Smooth muscle cell of the brain vasculature (primary cell): ENCODE data around the gene LILRB4.
"Not testable (repeated sequence)": the region's sequence is repeated elsewhere in the genome, so short reads cannot be mapped to it uniquely, and the experiment has no call there.

Experiments
- DNase-seq: peaks from one replicate; pipeline ENCODE4 v3.0.0-alpha.2; 2012; ENCODE audit warnings: low read depth, low spot score

The LILRB4 gene

DNA sequence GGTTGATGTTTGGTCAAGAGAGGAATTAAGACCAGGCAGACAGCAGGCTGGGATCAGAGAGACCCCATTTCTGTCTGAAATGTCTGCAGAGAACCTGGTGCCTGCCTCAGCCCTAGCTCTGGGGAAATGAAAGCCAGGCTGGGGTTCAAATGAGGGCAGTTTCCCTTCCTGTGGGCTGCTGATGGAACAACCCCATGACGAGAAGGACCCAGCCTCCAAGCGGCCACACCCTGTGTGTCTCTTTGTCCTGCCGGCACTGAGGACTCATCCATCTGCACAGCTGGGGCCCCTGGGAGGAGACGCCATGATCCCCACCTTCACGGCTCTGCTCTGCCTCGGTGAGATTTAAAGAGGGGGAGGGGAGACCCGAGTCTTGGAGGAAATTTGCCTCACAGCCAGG lies at the start of gene LILRB4:
Gene LILRB4 (plus strand): TSS at position 256 of the 400 bp plus-strand sequence. CDS start 49 bp downstream, at position 305.
- no peak for DNase-seq

DNA sequence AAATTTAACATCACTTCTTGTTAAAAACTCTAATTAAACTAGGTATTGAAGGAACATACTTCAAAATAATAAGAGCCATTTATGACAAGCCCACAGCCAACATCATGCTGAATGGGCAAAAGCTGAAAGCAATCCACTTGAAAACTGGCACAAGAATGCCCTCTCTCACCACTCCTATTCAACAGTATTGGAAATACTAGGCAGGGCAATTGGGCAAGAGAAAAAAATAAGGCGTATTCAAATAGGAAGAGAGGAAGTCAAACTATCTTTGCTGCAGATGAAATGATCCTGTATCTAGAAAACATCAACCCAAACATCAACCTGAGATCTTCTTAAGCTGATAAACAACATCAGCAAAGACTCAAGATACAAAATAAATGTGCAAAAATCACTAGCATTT lies 48.1 kb upstream of the LILRB4 start:
- DNase-seq: no peak

- DNase-seq: no peak
Measured at GRCh38 chr19:54616057-54616456, 46.7 kb upstream of the LILRB4 start.

DNA sequence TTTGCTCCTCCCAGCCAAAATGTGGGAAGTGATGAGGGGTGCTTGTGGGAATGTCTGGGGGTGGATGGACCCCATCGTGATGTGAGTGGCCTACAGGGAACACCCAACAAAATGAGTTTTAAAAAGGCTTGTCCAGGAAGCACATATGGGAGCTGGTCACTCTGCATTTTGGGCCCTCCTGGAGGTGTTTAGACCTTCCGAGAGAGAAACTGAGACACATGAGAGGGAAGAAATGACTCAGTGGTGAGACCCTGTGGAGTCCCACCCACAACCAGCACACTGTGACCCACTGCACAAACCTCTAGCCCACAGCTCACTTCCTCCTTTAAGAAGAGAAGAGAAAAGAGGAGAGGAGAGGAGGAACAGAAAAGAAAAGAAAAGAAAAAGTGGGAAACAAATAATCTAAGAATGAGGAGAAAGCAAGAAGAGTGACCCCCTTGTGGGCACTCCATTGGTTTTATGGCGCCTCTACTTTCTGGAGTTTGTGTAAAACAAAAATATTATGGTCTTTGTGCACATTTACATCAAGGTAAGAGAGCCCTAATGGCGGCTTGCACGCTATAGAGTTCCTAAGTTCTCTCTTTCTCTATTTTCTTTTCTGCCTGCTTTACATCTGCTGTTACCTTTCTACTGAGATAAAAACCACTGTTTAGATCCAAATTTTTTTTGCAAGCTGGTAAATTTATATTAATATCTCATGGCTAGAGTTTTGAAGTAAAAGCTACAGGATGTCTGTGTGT lies 45.8 kb upstream of the LILRB4 start:
- DNase-seq: no peak

- no peak for DNase-seq
Measured at GRCh38 chr19:54620464-54620863, 42.3 kb upstream of the LILRB4 start.

DNA sequence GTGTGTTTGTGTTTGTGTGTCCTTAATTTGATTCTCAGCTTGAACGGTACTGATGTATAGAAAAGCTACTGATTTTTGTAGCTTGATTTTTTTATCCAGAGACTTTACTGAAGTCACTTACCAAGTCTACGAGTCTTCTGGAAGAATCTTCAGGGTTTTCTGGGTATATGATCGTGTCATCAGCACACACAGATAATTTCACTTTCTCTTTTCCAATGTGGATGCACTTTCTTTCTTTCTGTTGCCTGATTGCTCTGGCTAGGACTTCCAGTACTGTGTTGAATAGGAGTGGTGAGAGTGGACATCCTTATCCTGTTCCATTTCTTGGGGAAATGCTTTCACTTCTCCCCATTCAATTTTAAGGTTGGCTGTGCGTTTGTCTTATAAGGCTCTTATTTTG lies 40.4 kb upstream of the LILRB4 start:
- DNase-seq: no peak

GRCh38 chr19:54624234-54624633 lies 38.6 kb upstream of the LILRB4 start:
- DNase-seq: not testable (repeated sequence)

GRCh38 chr19:54624934-54625730 lies 37.7 kb upstream of the LILRB4 start:
- DNase-seq: not testable (repeated sequence)

GRCh38 chr19:54626757-54627156 lies 36.0 kb upstream of the LILRB4 start:
- no peak for DNase-seq

- not testable (repeated sequence) for DNase-seq
Measured at GRCh38 chr19:54627912-54628311, 34.9 kb upstream of the LILRB4 start.

- DNase-seq: not testable (repeated sequence)
Measured at GRCh38 chr19:54630262-54630661, 32.5 kb upstream of the LILRB4 start, which contains the start of gene LILRB1. Gene LILRB1 (plus strand): TSS chr19:54630484. CDS start chr19:54631074, 590 bp downstream.

GRCh38 chr19:54630782-54631181 lies 32.0 kb upstream of the LILRB4 start:
- DNase-seq: no peak

GRCh38 chr19:54631489-54632337 lies 31.1 kb upstream of the LILRB4 start:
- not testable (repeated sequence) for DNase-seq

- not testable (repeated sequence) for DNase-seq
Measured at GRCh38 chr19:54632517-54632916, 30.3 kb upstream of the LILRB4 start.

DNA sequence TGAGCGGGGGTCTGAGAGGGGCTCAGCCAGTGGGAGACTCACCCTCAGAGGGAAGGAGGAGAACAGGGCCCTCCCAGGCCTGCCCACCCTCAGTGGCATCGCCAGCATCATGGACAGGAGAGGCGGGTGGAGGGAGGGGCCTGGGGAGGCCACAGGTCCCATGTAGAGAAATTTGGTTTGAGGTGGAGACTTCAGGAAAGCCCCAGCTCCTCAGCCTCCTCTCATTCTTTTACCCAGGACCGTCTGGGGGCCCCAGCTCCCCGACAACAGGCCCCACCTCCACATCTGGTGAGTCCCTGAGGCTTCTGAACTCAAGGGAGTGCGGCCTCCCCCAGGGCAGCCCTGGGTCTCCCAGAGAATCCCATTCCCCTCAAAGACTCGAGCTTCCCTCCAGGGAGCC lies 29.4 kb upstream of the LILRB4 start:
- no peak for DNase-seq

- DNase-seq: not testable (repeated sequence)
Measured at GRCh38 chr19:54636081-54636480, 26.7 kb upstream of the LILRB4 start.

GRCh38 chr19:54638683-54639082 lies 24.1 kb upstream of the LILRB4 start:
- no peak for DNase-seq

GRCh38 chr19:54642953-54643352 lies 19.8 kb upstream of the LILRB4 start:
- not testable (repeated sequence) for DNase-seq

GRCh38 chr19:54643583-54643982 lies 19.2 kb upstream of the LILRB4 start:
- not testable (repeated sequence) for DNase-seq

DNA sequence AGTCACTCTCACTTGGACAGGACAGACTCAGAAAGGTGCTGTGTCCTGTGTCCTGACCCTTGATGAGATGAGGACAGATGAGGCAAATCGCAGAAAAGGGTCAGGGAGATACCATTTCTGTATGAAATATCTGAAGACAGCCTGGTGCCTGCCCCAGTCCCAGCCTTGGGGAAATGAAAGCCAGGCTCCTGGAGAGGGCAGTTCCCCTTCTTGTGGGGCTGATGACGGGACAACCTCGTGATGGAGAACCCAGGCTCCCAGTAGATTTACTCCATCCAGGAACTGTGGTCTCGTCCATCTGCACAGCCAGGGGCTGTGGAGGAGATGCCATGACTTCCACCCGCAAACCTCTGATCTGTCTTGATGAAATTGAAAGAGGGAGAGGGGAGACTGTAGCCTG lies 18.7 kb upstream of the LILRB4 start:
- no peak for DNase-seq

GRCh38 chr19:54646331-54646841 lies 16.4 kb upstream of the LILRB4 start:
- no peak for DNase-seq

- DNase-seq: no peak
Measured at GRCh38 chr19:54648129-54648528, 14.7 kb upstream of the LILRB4 start.
